Measurements from ENCODE around the gene ERICH6.

DNA sequence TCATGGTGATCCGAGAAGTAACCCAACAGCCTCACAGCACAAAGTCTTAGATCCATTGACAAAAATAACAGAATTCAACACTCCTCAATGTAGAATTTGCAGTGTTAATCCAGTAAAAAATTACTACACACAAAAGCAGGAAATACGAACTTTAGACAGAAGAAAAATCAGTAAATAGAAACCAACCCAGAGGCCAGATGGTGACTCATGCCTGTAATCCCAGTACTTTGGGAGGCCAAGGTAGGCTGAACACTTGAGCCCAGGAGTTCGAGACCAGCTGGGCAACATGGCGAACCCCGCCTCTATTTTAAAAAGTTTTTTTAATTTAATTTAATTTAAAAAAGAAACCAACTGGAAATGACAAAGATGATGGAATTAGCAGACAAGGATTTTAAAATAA lies 64.5 kb downstream of the ERICH6 start:
- TF ChIP-seq, protein P1, sequence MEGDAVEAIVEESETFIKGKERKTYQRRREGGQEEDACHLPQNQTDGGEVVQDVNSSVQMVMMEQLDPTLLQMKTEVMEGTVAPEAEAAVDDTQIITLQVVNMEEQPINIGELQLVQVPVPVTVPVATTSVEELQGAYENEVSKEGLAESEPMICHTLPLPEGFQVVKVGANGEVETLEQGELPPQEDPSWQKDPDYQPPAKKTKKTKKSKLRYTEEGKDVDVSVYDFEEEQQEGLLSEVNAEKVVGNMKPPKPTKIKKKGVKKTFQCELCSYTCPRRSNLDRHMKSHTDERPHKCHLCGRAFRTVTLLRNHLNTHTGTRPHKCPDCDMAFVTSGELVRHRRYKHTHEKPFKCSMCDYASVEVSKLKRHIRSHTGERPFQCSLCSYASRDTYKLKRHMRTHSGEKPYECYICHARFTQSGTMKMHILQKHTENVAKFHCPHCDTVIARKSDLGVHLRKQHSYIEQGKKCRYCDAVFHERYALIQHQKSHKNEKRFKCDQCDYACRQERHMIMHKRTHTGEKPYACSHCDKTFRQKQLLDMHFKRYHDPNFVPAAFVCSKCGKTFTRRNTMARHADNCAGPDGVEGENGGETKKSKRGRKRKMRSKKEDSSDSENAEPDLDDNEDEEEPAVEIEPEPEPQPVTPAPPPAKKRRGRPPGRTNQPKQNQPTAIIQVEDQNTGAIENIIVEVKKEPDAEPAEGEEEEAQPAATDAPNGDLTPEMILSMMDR (IDR thresholded peaks at IDR 0.05; ENCODE audit: low read depth, low read length), result no peak
- no peak for TF ChIP-seq EZH2phosphoT487 (IDR thresholded peaks at IDR 0.05; ENCODE audit: low read depth)

Measured in OCI-LY3 (cell line).